Tibial nerve (tissue), 4 donors: ENCODE results near the gene TSTD2. TPM values are rescaled to one million over a fixed set of nuclear protein-coding genes. Genes with fewer than 3 reads are reported as not detected.

ENCODE experiments used
- DNase-seq, 2 donors: peaks; one replicate each; pipeline ENCODE4 v3.0.0-alpha.2; 2019; ENCODE audit warnings: low spot score in 2 of 2
- H3K27ac ChIP-seq, 4 donors: fragments of 200-600 bp; sonication (generic) in 3 of 4; one replicate each; pipeline ENCODE4 v1.5.1; 2017 to 2019; ENCODE audit warnings: mild to moderate bottlenecking in 1 of 4
- H3K27me3 ChIP-seq, 2 donors: fragments of 200-600 bp; sonication (generic) in 1 of 2; one replicate each; pipeline versions ENCODE4 v1.5.1 to v1.6.0; 2017 to 2019
- H3K36me3 ChIP-seq, 3 donors: fragments of 200-600 bp; sonication (generic); one replicate each; pipeline ENCODE4 v1.5.1; 2018 to 2019
- H3K4me1 ChIP-seq, 4 donors: fragments of 200-600 bp; sonication (generic) in 3 of 4; one replicate each; pipeline ENCODE4 v1.5.1; 2017 to 2019
- H3K4me3 ChIP-seq, 4 donors: fragments of 200-600 bp; sonication (generic) in 3 of 4; one replicate each; pipeline ENCODE4 v1.5.1; 2017 to 2019; ENCODE audit warnings: mild to moderate bottlenecking in 1 of 4, moderate library complexity in 1 of 4
- H3K9me3 ChIP-seq, 4 donors: fragments of 200-600 bp; sonication (generic) in 3 of 4; one replicate each; pipeline ENCODE4 v1.5.1; 2017 to 2019
- CTCF ChIP-seq, 5 experiments: fragments of 200-600 bp in 3 of 5; fragments of 450-650 bp in 2 of 5; sonication (generic) in 3 of 5; IDR thresholded peaks; one replicate each; pipeline ENCODE4 v1.5.1; 2016 to 2019; ENCODE audit warnings: antibody characterized with exemption in 5 of 5, mild to moderate bottlenecking in 3 of 5, moderate library complexity in 2 of 5
- EP300 ChIP-seq, 2 donors: sonication (generic); formaldehyde crosslinking; IDR thresholded peaks; one replicate each; pipeline ENCODE4 v1.6.1; 2017; ENCODE audit warnings: antibody characterized with exemption in 2 of 2, mild to moderate bottlenecking in 1 of 2
- POLR2A ChIP-seq, 2 donors: fragments of 450-650 bp; IDR thresholded peaks; one replicate each; pipeline ENCODE4 v1.6.1; 2017; ENCODE audit warnings: antibody characterized with exemption in 2 of 2, mild to moderate bottlenecking in 2 of 2, moderate library complexity in 2 of 2
- WGBS, 2 donors: methylation state at CpG; one replicate each; pipeline ENCODE4 v1.1.5; 2018; 5-methylcytosine and 5-hydroxymethylcytosine counted together
- total RNA-seq, 4 donors: library from RNA; depleted of rRNA; stranded (reverse); fragments of >200 nt; gene quantifications; one replicate each; pipeline ENCODE4 v1.1.0, GENCODE V29; 2016

TSTD2 gene
- total RNA-seq, 4 donors from 2014 or later = 14.0 to 54.1 (median 23.6) TPM

GRCh38 chr9:97601228-97601898, 31.8 kb downstream of the TSTD2 start:
- H3K4me3 ChIP-seq = no peak overlapping the region
- H3K4me1 ChIP-seq = peaks cover 0 to 21% (median 2%) of the 10 kb centered on the region in 4 donors
- no peak for DNase-seq
- WGBS, 2 donors = 84 to 94% methylated on average over 7 of the region's 7 CpGs
- H3K27ac ChIP-seq = no peak overlapping the region
- no peaks in the 10 kb centered on the region for H3K27me3 ChIP-seq
- no peaks in the 10 kb centered on the region for H3K9me3 ChIP-seq
- H3K36me3 ChIP-seq = peaks cover 0 to 76% (median 7%) of the 10 kb centered on the region in 3 donors
- TF ChIP-seq POLR2A (IDR thresholded peaks at IDR 0.05) = no peak
- no peak for TF ChIP-seq EP300 (IDR thresholded peaks at IDR 0.05)
- no peak for TF ChIP-seq CTCF (IDR thresholded peaks at IDR 0.05)

GRCh38 chr9:97600531-97601227, 32.5 kb downstream of the TSTD2 start:
- TF ChIP-seq POLR2A (IDR thresholded peaks at IDR 0.05) (no peak), EP300 (IDR thresholded peaks at IDR 0.05) (no peak), CTCF (IDR thresholded peaks at IDR 0.05) (no peak)
- Histone ChIP-seq H3K4me3 (no peak overlapping the region), H3K27me3 (no peaks in the 10 kb centered on the region), H3K9me3 (no peaks in the 10 kb centered on the region), H3K36me3 (peaks cover 0 to 70% (median 7%) of the 10 kb centered on the region in 3 donors), H3K4me1 (peaks cover 0 to 21% (median 2%) of the 10 kb centered on the region in 4 donors), H3K27ac (no peak overlapping the region)
- 83 to 92% methylated on average over 8 of the region's 8 CpGs for WGBS, 2 donors
- DNase-seq = no peak

GRCh38 chr9:97599314-97599846, 33.8 kb downstream of the TSTD2 start:
- DNase-seq = no peak
- Histone ChIP-seq H3K27me3 (no peaks in the 10 kb centered on the region), H3K4me3 (no peak overlapping the region), H3K9me3 (no peaks in the 10 kb centered on the region), H3K36me3 (peaks cover 0 to 57% (median 0%) of the 10 kb centered on the region in 3 donors), H3K27ac (peak overlapping the region in 1 of 4 donors; percentile 15), H3K4me1 (peaks cover 0 to 21% (median 2%) of the 10 kb centered on the region in 4 donors)
- WGBS, 2 donors = 77 to 84% methylated on average over 7 of the region's 7 CpGs
- no peak for TF ChIP-seq EP300 (IDR thresholded peaks at IDR 0.05)
- no peak for TF ChIP-seq POLR2A (IDR thresholded peaks at IDR 0.05)
- TF ChIP-seq CTCF (IDR thresholded peaks at IDR 0.05) = no peak

- Histone ChIP-seq H3K4me1 (peaks cover 0 to 21% (median 2%) of the 10 kb centered on the region in 4 donors), H3K9me3 (no peaks in the 10 kb centered on the region), H3K27me3 (no peaks in the 10 kb centered on the region), H3K36me3 (peaks cover 0 to 50% (median 0%) of the 10 kb centered on the region in 3 donors), H3K27ac (peak overlapping the region in 1 of 4 donors; percentile 15), H3K4me3 (no peak overlapping the region)
- DNase-seq = peak; percentile 70 to 91
- no peak for TF ChIP-seq POLR2A (IDR thresholded peaks at IDR 0.05)
- TF ChIP-seq CTCF (IDR thresholded peaks at IDR 0.05) = peak; percentile 72 to 80 (median 77)
- peak in 1 of 2 donors; percentile 40 for TF ChIP-seq EP300 (IDR thresholded peaks at IDR 0.05)
- WGBS, 2 donors = 25 to 33% methylated on average over 11 of the region's 11 CpGs
These were observed 34.5 kb downstream of the TSTD2 start for GRCh38 chr9:97598461-97599288.
